CD4-positive, alpha-beta T cell (primary cell): ENCODE data around the gene VPS50. TPM values are rescaled to one million over a fixed set of nuclear protein-coding genes. Genes with fewer than 3 reads are reported as not detected.

Experiments used
- ATAC-seq: fragments of 200-7000 bp; cut with Tn5 transposase; one replicate; pipeline ENCODE4 v1.10.0; 2022; ENCODE audit warnings: mild to moderate bottlenecking; ENCODE audit not compliant: poor library complexity
- CTCF ChIA-PET: fragments of 350-600 bp; sonication (Branson Sonifier 250); formaldehyde crosslinking; loops from one replicate; lab custom pipeline; 2021; ENCODE audit warnings: antibody characterized with exemption, inconsistent platforms; lab: Charles Lee
- POLR2A ChIA-PET: fragments of 350-600 bp; sonication (Branson Sonifier 250); formaldehyde crosslinking; loops from one replicate; lab custom pipeline; 2021; ENCODE audit warnings: antibody characterized with exemption, inconsistent platforms; lab: Charles Lee
- DNase-seq, 14 experiments: peaks; one replicate each; pipeline ENCODE4 v3.0.0-alpha.2; 2013 to 2020; ENCODE audit warnings: mixed read lengths in 2 of 14
- H3K27ac ChIP-seq, 2 donors: one replicate each; pipeline versions ENCODE4 v1.5.1 to v1.7.0; 2013; ENCODE audit warnings: low read length in 2 of 2, low read depth in 1 of 2, mild to moderate bottlenecking in 1 of 2
- H3K27me3 ChIP-seq, 2 experiments: 1 replicate in 1 of 2; 2 replicates in 1 of 2; pipeline versions ENCODE4 v1.6.1 to v1.7.0; 2013; ENCODE audit warnings: low read length in 2 of 2, control low read depth in 1 of 2, mild to moderate bottlenecking in 1 of 2, moderate library complexity in 1 of 2; ENCODE audit not compliant: insufficient read depth in 2 of 2, control insufficient read depth in 1 of 2
- H3K36me3 ChIP-seq: one replicate; pipeline ENCODE4 v1.6.1; 2013; ENCODE audit warnings: low read length, control low read depth; ENCODE audit not compliant: insufficient read depth
- H3K4me1 ChIP-seq: one replicate; pipeline ENCODE4 v1.6.1; 2013; ENCODE audit warnings: low read length, control low read depth; ENCODE audit not compliant: insufficient read depth
- H3K4me3 ChIP-seq: one replicate; pipeline ENCODE4 v1.5.1; 2013; ENCODE audit warnings: mild to moderate bottlenecking, low read length, moderate library complexity
- H3K9me3 ChIP-seq, 2 experiments: 1 replicate in 1 of 2; 2 replicates in 1 of 2; pipeline versions ENCODE4 v1.6.1 to v1.7.0; 2013; ENCODE audit warnings: low read length in 2 of 2, mild to moderate bottlenecking in 2 of 2, control low read depth in 1 of 2, moderate library complexity in 1 of 2; ENCODE audit not compliant: control insufficient read depth in 1 of 2, insufficient read depth in 1 of 2
- H3K27ac Mint-ChIP-seq: one replicate; pipeline ENCODE4 v1.8.0; 2020; ENCODE audit warnings: mixed read lengths
- H3K27me3 Mint-ChIP-seq: one replicate; pipeline ENCODE4 v1.8.0; 2021; ENCODE audit warnings: mixed read lengths
- H3K36me3 Mint-ChIP-seq: one replicate; pipeline ENCODE4 v1.8.0; 2021; ENCODE audit warnings: low read depth, mixed read lengths
- H3K4me1 Mint-ChIP-seq: one replicate; pipeline ENCODE4 v1.8.0; 2021; ENCODE audit warnings: low read depth, mixed read lengths
- H3K4me3 Mint-ChIP-seq: one replicate; pipeline ENCODE4 v1.8.0; 2020; ENCODE audit warnings: mild to moderate bottlenecking, mixed read lengths
- H3K9me3 Mint-ChIP-seq: one replicate; pipeline ENCODE4 v1.8.0; 2020; ENCODE audit warnings: mixed read lengths
- intact Hi-C, 2 experiments: fragments of 100-400 bp; cut with DNase I in 1 of 2; cut with micrococcal nuclease in 1 of 2; formaldehyde crosslinking; loops; one replicate each; pipeline versions ENCODE4 v1.15.1 to v1.9.0; 2023 to 2025; cut with DNase I, micrococcal nuclease
- total RNA-seq, 174 experiments: library from RNA in 2 of 174; stranded (reverse) in 2 of 174; gene quantifications; one replicate each; pipeline ENCODE4 v1.2.3 and lab custom pipeline; 2021 to 2026
- TF ChIP-seq, protein P1 (sequence below): fragments of 200-600 bp; IDR thresholded peaks from one replicate; pipeline ENCODE4 v1.8.0; 2022; ENCODE audit warnings: antibody characterized with exemption, mild to moderate bottlenecking

Gene VPS50
- total RNA-seq, 2 experiments from 2014 or later, result 13.2 to 17.3 TPM

DNA sequence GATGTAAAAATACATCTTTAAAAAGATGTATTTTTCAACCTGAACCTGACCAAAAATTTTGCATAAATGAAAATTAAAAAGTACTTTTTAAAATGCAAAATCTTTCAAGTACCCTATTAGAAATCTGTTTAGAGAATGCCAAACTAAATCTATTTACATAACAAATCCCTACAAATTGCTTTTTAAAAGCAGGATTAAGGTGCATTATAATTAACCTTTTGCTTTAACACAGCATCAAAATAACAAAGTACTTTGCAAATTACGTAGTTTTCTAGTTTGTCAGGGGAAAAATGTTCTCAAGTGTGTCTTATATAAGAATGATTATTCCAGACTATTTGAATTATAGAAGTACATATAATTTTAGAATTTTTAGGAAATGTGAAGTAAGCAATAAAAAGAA is 160.8 kb downstream of the VPS50 start:
- Histone ChIP-seq H3K36me3 (no peaks in the 10 kb centered on the region), H3K27ac (no peak overlapping the region), H3K27me3 (no peaks in the 10 kb centered on the region), H3K4me1 (no peaks in the 10 kb centered on the region), H3K4me3 (no peak overlapping the region), H3K9me3 (no peaks in the 10 kb centered on the region)
- POLR2A ChIA-PET, result no interaction called here
- H3K4me1 Mint-ChIP-seq, result no peaks in the 10 kb centered on the region
- ATAC-seq, result no peak
- H3K9me3 Mint-ChIP-seq, result no peaks in the 10 kb centered on the region
- H3K27me3 Mint-ChIP-seq, result peaks cover 10% of the 10 kb centered on the region
- no peaks in the 10 kb centered on the region for H3K36me3 Mint-ChIP-seq
- TF ChIP-seq, protein P1, sequence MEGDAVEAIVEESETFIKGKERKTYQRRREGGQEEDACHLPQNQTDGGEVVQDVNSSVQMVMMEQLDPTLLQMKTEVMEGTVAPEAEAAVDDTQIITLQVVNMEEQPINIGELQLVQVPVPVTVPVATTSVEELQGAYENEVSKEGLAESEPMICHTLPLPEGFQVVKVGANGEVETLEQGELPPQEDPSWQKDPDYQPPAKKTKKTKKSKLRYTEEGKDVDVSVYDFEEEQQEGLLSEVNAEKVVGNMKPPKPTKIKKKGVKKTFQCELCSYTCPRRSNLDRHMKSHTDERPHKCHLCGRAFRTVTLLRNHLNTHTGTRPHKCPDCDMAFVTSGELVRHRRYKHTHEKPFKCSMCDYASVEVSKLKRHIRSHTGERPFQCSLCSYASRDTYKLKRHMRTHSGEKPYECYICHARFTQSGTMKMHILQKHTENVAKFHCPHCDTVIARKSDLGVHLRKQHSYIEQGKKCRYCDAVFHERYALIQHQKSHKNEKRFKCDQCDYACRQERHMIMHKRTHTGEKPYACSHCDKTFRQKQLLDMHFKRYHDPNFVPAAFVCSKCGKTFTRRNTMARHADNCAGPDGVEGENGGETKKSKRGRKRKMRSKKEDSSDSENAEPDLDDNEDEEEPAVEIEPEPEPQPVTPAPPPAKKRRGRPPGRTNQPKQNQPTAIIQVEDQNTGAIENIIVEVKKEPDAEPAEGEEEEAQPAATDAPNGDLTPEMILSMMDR, result no peak
- intact Hi-C loops, result no loop called here
- no peak overlapping the region for H3K4me3 Mint-ChIP-seq
- CTCF ChIA-PET, result no interaction called here
- no peak for DNase-seq
- H3K27ac Mint-ChIP-seq, result no peak overlapping the region

DNA sequence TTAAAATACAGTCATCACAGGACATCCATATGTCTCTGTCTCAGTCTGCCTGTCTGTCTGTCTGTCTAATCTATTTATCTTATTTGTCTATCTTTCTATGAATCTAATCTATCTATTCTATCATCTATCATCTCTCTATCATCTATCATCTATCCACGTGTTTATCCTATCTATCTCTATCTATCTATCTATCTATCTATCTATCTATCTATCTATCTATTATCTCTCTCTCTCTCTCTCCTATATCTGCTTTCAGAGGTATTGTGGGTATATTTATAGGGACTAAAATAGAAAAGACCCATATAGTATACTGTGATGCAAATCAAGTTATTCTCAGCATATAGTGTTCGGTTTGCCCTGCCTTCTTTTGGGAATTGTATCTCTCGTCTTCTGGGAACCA is 167.5 kb downstream of the VPS50 start:
- Histone ChIP-seq H3K4me3 (no peak overlapping the region), H3K36me3 (no peaks in the 10 kb centered on the region), H3K4me1 (no peaks in the 10 kb centered on the region), H3K9me3 (peaks cover 0 to 4% of the 10 kb centered on the region in 2 experiments), H3K27ac (no peak overlapping the region), H3K27me3 (no peaks in the 10 kb centered on the region)
- no peaks in the 10 kb centered on the region for H3K36me3 Mint-ChIP-seq
- H3K27ac Mint-ChIP-seq, result no peak overlapping the region
- no peak for ATAC-seq
- no peaks in the 10 kb centered on the region for H3K9me3 Mint-ChIP-seq
- H3K4me3 Mint-ChIP-seq, result no peak overlapping the region
- POLR2A ChIA-PET, result no interaction called here
- CTCF ChIA-PET, result no interaction called here
- H3K4me1 Mint-ChIP-seq, result no peaks in the 10 kb centered on the region
- TF ChIP-seq, protein P1, result no peak
- intact Hi-C loops, result no loop called here
- DNase-seq, result no peak
- H3K27me3 Mint-ChIP-seq, result peaks cover 5% of the 10 kb centered on the region

DNA sequence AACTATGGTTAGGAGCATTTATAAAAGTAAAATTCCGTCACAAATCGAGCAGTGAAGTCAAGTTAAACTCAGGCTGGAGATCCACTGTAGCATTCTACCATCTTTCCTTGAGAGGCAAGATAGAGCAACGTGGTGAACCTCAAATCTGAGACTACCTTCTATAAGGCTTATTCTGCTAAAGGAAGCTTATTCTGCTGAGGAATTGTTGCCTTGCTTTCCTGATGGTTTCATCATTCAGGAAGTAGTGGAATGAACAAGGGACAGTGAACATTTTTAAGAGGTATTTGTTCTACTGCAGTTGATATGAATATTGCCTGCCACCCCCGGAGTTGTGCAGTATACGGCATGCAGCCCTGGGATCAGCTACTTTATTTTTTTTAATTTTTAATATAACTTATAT is 170.8 kb downstream of the VPS50 start:
- POLR2A ChIA-PET, result no interaction called here
- no peak overlapping the region for H3K27ac ChIP-seq
- no peaks in the 10 kb centered on the region for H3K27me3 ChIP-seq
- no peaks in the 10 kb centered on the region for H3K9me3 Mint-ChIP-seq
- H3K36me3 Mint-ChIP-seq, result no peaks in the 10 kb centered on the region
- H3K9me3 ChIP-seq, result peaks cover 6 to 7% of the 10 kb centered on the region in 2 experiments
- no peaks in the 10 kb centered on the region for H3K36me3 ChIP-seq
- H3K27ac Mint-ChIP-seq, result no peak overlapping the region
- no peaks in the 10 kb centered on the region for H3K27me3 Mint-ChIP-seq
- CTCF ChIA-PET, result no interaction called here
- no peaks in the 10 kb centered on the region for H3K4me1 Mint-ChIP-seq
- DNase-seq (no peak), ATAC-seq (no peak)
- no peak overlapping the region for H3K4me3 Mint-ChIP-seq
- TF ChIP-seq, protein P1, result no peak
- no peaks in the 10 kb centered on the region for H3K4me1 ChIP-seq
- intact Hi-C loops, result no loop called here
- H3K4me3 ChIP-seq, result no peak overlapping the region
